Measurements from ENCODE around the gene GNA14.

DNA sequence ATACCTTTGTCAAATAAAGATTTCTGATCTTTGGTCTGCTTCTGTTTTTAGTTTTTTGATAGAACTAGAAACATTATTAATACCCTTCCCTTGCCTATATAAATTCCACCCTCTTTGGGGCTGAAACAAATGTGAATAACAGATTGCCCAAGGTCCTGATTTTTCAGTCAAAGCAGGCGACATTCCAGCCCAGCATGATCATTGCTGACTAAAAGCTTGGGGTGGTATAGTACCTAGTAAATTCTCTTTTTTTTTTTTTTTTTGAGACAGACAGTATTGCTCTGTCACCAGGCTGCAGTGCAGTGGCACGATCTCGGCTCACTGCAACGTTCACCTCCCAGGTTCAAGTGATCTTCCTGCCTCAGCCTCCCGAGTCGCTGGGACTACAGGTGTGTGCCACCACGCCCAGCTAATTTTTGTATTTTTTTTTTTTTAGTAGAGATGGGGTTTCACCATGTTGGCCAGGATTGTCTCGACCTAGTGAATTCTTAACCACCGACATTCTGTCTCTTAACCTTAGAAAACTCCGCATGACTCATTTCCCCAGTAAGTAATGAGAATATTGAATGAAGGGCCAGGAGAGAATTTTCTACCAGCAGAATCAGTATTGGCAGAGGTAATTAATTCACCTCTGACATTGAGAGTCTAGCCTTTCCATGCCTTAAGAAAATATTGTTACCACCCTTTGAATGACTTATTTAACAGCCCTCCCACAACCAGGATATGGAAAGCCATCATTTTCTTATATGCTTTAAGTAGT, 226.4 kb downstream of the GNA14 start:
- TF ChIP-seq POLR2A (IDR thresholded peaks at IDR 0.05) = no peak
- TF ChIP-seq, protein P1, sequence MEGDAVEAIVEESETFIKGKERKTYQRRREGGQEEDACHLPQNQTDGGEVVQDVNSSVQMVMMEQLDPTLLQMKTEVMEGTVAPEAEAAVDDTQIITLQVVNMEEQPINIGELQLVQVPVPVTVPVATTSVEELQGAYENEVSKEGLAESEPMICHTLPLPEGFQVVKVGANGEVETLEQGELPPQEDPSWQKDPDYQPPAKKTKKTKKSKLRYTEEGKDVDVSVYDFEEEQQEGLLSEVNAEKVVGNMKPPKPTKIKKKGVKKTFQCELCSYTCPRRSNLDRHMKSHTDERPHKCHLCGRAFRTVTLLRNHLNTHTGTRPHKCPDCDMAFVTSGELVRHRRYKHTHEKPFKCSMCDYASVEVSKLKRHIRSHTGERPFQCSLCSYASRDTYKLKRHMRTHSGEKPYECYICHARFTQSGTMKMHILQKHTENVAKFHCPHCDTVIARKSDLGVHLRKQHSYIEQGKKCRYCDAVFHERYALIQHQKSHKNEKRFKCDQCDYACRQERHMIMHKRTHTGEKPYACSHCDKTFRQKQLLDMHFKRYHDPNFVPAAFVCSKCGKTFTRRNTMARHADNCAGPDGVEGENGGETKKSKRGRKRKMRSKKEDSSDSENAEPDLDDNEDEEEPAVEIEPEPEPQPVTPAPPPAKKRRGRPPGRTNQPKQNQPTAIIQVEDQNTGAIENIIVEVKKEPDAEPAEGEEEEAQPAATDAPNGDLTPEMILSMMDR (IDR thresholded peaks at IDR 0.05) = no peak

Measured in right lobe of liver (tissue), 4 donors.